Hepatocyte (in vitro differentiated cells): ENCODE measurements around the gene SLC16A6. TPM values are rescaled to one million over a fixed set of nuclear protein-coding genes. Genes with fewer than 3 reads are reported as not detected.
"Not testable (repeated sequence)": the region's sequence is repeated elsewhere in the genome, so short reads cannot be mapped to it uniquely, and the experiment has no call there.

Experiments used
- DNase-seq: peaks from one replicate; pipeline ENCODE4 v3.0.0-alpha.2; 2016; ENCODE audit warnings: low spot score
- H2AFZ ChIP-seq: fragments of 200-600 bp; sonication (generic); 2 replicates; pipeline ENCODE4 v1.6.0; 2016; ENCODE audit warnings: antibody characterized with exemption, mild to moderate bottlenecking
- H3K27ac ChIP-seq: fragments of 200-600 bp; sonication (generic); 2 replicates; pipeline ENCODE4 v1.5.1; 2016; ENCODE audit warnings: mild to moderate bottlenecking
- H3K27me3 ChIP-seq: fragments of 200-600 bp; sonication (generic); 2 replicates; pipeline ENCODE4 v1.6.1; 2016
- H3K36me3 ChIP-seq: fragments of 200-600 bp; sonication (generic); replicated peaks from 2 replicates; pipeline ENCODE4 v1.5.1; 2016; ENCODE audit warnings: low read depth; ENCODE audit not compliant: insufficient read depth
- H3K4me1 ChIP-seq: fragments of 200-600 bp; sonication (generic); 2 replicates; pipeline ENCODE4 v1.5.1; 2016; ENCODE audit warnings: mild to moderate bottlenecking, moderate library complexity; ENCODE audit not compliant: insufficient read depth
- H3K4me2 ChIP-seq: fragments of 200-600 bp; sonication (generic); 2 replicates; pipeline ENCODE4 v1.6.0; 2016
- H3K4me3 ChIP-seq: fragments of 200-600 bp; sonication (generic); 2 replicates; pipeline ENCODE4 v1.5.1; 2016; ENCODE audit warnings: mild to moderate bottlenecking
- H3K79me2 ChIP-seq: fragments of 200-600 bp; sonication (generic); 2 replicates; pipeline ENCODE4 v1.6.0; 2017; ENCODE audit warnings: mild to moderate bottlenecking
- H3K9me2 ChIP-seq: fragments of 200-600 bp; sonication (generic); replicated peaks from 2 replicates; pipeline ENCODE4 v1.6.0; 2017; ENCODE audit warnings: mild to moderate bottlenecking; ENCODE audit not compliant: insufficient read depth
- H3K9me3 ChIP-seq: fragments of 200-600 bp; sonication (generic); 2 replicates; pipeline ENCODE4 v1.5.1; 2016; ENCODE audit warnings: low read depth, mild to moderate bottlenecking
- H4K20me1 ChIP-seq: fragments of 200-600 bp; sonication (generic); 2 replicates; pipeline ENCODE4 v1.6.0; 2016; ENCODE audit warnings: mild to moderate bottlenecking; ENCODE audit not compliant: insufficient read depth, poor library complexity, severe bottlenecking
- CTCF ChIP-seq: fragments of 200-600 bp; sonication (generic); IDR thresholded peaks from 2 replicates; pipeline ENCODE4 v1.5.1; 2016; ENCODE audit warnings: antibody characterized with exemption, mild to moderate bottlenecking; ENCODE audit not compliant: poor library complexity
- EZH2 ChIP-seq: fragments of 200-600 bp; sonication (generic); IDR thresholded peaks from 2 replicates; pipeline ENCODE4 v1.6.1; 2016; ENCODE audit warnings: antibody characterized with exemption, mild to moderate bottlenecking, borderline replicate concordance
- EZH2phosphoT487 ChIP-seq: fragments of 200-600 bp; sonication (generic); IDR thresholded peaks from one replicate; pipeline ENCODE4 v1.6.1; 2018; ENCODE audit warnings: antibody characterized with exemption, mild to moderate bottlenecking, low read depth, moderate library complexity; ENCODE audit not compliant: unreplicated experiment, severe bottlenecking
- WGBS: methylation state at CpG from one replicate; pipeline ENCODE4 v1.1.6; 2016; ENCODE audit warnings: low lambda C conversion rate; ENCODE audit errors: missing lambda C conversion rate; 5-methylcytosine and 5-hydroxymethylcytosine counted together
- polyA plus RNA-seq: library from polyadenylated mRNA; unstranded; fragments of >200 nt; fragmentation: Nextera tagmentation; extraction: Ambion mirVana; gene quantifications from 2 replicates; pipeline ENCODE4 v1.2.1, GENCODE V29; 2016
- total RNA-seq: library from RNA; depleted of rRNA; stranded (reverse); fragments of >200 nt; gene quantifications from 2 replicates; pipeline ENCODE4 v1.2.3, GENCODE V29; 2014

SLC16A6 gene
- total and polyA plus RNA-seq, 2 experiments from 2014 or later = 0.06 TPM; not detected in 1

GRCh38 chr17:68273722-68274121, 17.2 kb downstream of the SLC16A6 start:
- no peaks in the 10 kb centered on the region for H3K9me2 ChIP-seq
- no peaks in the 10 kb centered on the region for H4K20me1 ChIP-seq
- H2AFZ ChIP-seq = no peak overlapping the region
- TF ChIP-seq CTCF (no peak), EZH2 (no peak), EZH2phosphoT487 (no peak)
- H3K27me3 ChIP-seq = no peaks in the 10 kb centered on the region
- H3K27ac ChIP-seq = no peak overlapping the region
- H3K4me3 ChIP-seq = no peak overlapping the region
- no peaks in the 10 kb centered on the region for H3K4me1 ChIP-seq
- 89% methylated on average over 11 of the region's 11 CpGs for WGBS
- H3K9me3 ChIP-seq = no peaks in the 10 kb centered on the region
- no peaks in the 10 kb centered on the region for H3K36me3 ChIP-seq
- H3K4me2 ChIP-seq = no peak overlapping the region
- no peaks in the 10 kb centered on the region for H3K79me2 ChIP-seq
- DNase-seq = no peak

GRCh38 chr17:68265833-68266232, 25.1 kb downstream of the SLC16A6 start:
- not testable (repeated sequence) for H3K9me3 ChIP-seq, H3K27ac ChIP-seq, H3K9me2 ChIP-seq, H3K36me3 ChIP-seq, H3K4me1 ChIP-seq, H2AFZ ChIP-seq, H3K79me2 ChIP-seq, DNase-seq, H3K27me3 ChIP-seq, H4K20me1 ChIP-seq, H3K4me2 ChIP-seq, H3K4me3 ChIP-seq
- WGBS = 90% methylated on average over 2 of the region's 2 CpGs

GRCh38 chr17:68263101-68263681, 27.7 kb downstream of the SLC16A6 start:
- 14% methylated on average over 9 of the region's 9 CpGs for WGBS
- not testable (repeated sequence) for H3K27ac ChIP-seq, H2AFZ ChIP-seq, H3K4me3 ChIP-seq, H3K9me3 ChIP-seq, H3K9me2 ChIP-seq, H3K36me3 ChIP-seq, H3K27me3 ChIP-seq, H4K20me1 ChIP-seq, H3K4me1 ChIP-seq, H3K79me2 ChIP-seq, H3K4me2 ChIP-seq
- TF ChIP-seq CTCF = peak; percentile 59
- peak; percentile 39 for DNase-seq

- H3K4me2 ChIP-seq, H3K27ac ChIP-seq, H3K27me3 ChIP-seq, DNase-seq, H2AFZ ChIP-seq, H4K20me1 ChIP-seq, H3K9me2 ChIP-seq, H3K4me3 ChIP-seq, H3K4me1 ChIP-seq, H3K9me3 ChIP-seq, H3K79me2 ChIP-seq, H3K36me3 ChIP-seq: not testable (repeated sequence)
- 79% methylated on average over 2 of the region's 2 CpGs for WGBS
Observed at GRCh38 chr17:68262467-68262866, 28.5 kb downstream of the SLC16A6 start.
